Measurements from ENCODE around the gene RNASE1.
"Not testable (repeated sequence)": the region's sequence is repeated elsewhere in the genome, so short reads cannot be mapped to it uniquely, and the experiment has no call there.

Gene RNASE1

DNA sequence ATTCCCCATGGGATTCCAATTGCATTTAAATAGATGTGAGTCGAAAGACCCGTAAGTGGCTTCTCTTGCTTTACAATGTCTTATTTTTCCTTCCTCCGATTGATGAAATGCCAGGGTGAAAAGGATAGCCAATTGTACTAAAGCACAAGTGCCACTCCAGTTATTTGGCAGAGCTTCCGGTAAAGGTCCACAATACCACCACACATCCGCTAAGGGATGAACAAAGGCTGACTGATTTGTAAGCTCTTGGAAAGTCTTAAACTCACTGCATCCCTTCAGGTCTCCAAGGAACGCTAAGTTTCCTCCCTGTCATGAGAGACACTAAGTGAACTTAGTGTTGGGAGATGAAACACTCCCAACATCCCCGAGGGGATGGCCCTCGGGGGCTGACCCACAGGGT is 21.2 kb upstream of the RNASE1 start:
- POLR2A ChIA-PET: no interaction called here
- no peak for TF ChIP-seq SP1 (IDR thresholded peaks at IDR 0.05)
- TF ChIP-seq NFRKB (IDR thresholded peaks at IDR 0.05): no peak
- no peak for TF ChIP-seq HDGF (IDR thresholded peaks at IDR 0.05; ENCODE audit: borderline replicate concordance)
- TF ChIP-seq BHLHE40 (IDR thresholded peaks at IDR 0.05; ENCODE audit: borderline replicate concordance): no peak
- TF ChIP-seq, protein P1, sequence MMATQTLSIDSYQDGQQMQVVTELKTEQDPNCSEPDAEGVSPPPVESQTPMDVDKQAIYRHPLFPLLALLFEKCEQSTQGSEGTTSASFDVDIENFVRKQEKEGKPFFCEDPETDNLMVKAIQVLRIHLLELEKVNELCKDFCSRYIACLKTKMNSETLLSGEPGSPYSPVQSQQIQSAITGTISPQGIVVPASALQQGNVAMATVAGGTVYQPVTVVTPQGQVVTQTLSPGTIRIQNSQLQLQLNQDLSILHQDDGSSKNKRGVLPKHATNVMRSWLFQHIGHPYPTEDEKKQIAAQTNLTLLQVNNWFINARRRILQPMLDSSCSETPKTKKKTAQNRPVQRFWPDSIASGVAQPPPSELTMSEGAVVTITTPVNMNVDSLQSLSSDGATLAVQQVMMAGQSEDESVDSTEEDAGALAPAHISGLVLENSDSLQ (IDR thresholded peaks at IDR 0.05): no peak
- no peak for TF ChIP-seq L3MBTL2 (conservative IDR thresholded peaks at IDR 0.05)
- no peak for TF ChIP-seq FOXK2 (IDR thresholded peaks at IDR 0.05)
- no peak for TF ChIP-seq FOXM1 (IDR thresholded peaks at IDR 0.05; ENCODE audit: borderline replicate concordance)
- no peak for TF ChIP-seq ZNF384 (IDR thresholded peaks at IDR 0.05)
- no peak for TF ChIP-seq CTBP1 (IDR thresholded peaks at IDR 0.05; ENCODE audit: borderline replicate concordance)
- no peak for TF ChIP-seq ARNT (IDR thresholded peaks at IDR 0.05)
- no peak for TF ChIP-seq LEF1 (IDR thresholded peaks at IDR 0.05; ENCODE audit: borderline replicate concordance)
- TF ChIP-seq ELF4 (IDR thresholded peaks at IDR 0.05): no peak
- TF ChIP-seq FOXA1 (IDR thresholded peaks at IDR 0.05): no peak
- no peak for TF ChIP-seq SUZ12 (IDR thresholded peaks at IDR 0.05)
- no peak for DNase-seq (ENCODE audit: extremely low spot score)
- CTCF ChIA-PET: no interaction called here

DNA sequence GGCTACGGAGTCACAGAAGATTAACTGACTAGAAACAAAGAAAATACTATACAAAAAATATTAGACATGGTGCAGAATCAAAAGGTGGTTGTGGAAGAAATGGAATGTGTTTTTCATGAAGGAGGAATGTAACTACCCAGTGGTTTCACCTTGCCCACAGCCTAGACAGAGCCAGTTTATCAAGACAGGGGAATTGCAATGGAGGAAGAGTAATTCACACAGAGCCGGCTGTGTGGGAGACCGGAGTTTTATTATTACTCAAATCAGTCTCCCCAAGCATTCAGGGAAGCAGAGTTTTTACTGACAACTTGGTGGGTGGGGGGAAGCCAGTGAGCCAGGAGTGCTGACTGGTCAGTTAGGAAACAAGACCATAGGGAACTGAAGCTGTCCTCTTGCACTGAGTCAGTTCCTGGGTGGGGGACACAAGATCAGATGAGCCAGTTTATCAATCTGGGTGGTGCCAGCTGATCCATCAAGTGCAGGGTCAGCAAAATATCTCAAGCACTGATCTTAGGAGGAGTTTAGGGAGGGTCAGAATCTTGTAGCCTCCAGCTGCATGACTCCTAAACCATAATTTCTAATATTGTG is 19.0 kb upstream of the RNASE1 start:
- DNase-seq (ENCODE audit: extremely low spot score); POLR2A ChIA-PET: not testable (repeated sequence)
- CTCF ChIA-PET: interaction anchor here (0.7 kb wide), 1 partner anchor 369 kb away, joined by 4 read pairs; no protein-coding TSS in a partner anchor

DNA sequence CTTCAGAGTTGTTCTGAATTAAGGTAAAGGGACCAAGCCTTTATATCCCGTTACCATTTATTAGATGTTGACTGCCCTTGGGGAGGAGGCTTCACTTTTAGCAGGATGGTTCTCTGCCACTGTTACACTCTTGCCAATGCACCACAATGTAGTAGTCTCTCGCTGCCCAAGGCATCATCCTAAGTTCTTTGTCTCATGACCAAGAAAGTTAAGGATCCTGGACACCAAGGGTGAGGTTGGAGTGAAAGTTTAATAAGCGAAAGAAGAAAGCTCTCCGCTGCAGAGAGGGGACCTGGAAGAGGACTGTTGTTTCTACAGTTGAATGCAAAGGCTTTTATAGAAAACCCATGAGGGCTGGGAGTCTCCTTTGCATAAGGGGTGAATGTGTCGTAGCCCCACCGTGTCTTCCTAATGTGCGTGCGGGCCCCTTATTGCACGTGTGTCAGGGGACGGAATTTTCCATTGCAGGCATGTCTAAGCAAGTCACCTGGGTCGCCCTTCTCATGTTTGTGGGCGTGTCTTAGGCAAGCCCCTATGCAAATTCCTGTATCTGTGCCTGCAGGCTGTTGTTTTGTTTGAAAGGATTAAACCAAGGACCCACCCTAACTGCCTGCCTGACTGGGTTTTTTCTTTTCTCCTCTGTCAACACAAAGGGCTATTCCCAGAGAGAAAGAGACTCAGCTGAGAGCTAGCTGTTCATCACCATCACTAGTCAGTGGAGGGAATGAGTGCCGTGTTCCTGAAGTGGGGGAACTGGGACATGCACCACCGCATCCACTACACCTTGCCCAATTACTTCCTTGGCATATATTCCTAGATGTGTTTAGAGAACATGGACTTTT is 17.6 kb upstream of the RNASE1 start:
- POLR2A ChIA-PET: no interaction called here
- DNase-seq (ENCODE audit: extremely low spot score): no peak
- TF ChIP-seq FOXM1 (IDR thresholded peaks at IDR 0.05; ENCODE audit: borderline replicate concordance) (no peak), L3MBTL2 (conservative IDR thresholded peaks at IDR 0.05) (no peak)
- CTCF ChIA-PET: no interaction called here

DNA sequence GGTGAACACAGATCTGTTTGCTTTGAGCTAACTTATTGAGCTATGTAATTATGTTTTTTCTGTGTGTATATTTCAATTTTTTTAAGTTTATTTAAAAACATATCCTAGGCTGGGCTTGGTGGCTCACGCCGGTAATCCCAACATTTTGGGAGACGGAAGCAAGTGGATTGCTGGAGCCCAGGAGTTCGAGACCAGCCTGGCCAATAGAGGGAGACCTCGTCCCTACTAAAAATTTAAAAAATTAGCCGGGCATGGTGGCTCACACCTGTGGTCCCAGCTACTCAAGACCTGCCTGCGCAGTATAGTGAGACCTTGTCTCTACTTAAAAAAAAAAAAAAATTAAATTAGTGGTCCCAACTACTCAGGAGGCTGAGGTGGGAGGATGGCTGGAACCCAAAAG is 16.2 kb upstream of the RNASE1 start:
- ChIA-PET POLR2A (no interaction called here), CTCF (interaction anchor here (0.7 to 1.0 kb wide), 2 partner anchors 28 to 152 kb away, joined by 4 read pairs; no protein-coding TSS in a partner anchor)
- no peak for DNase-seq (ENCODE audit: extremely low spot score)
- TF ChIP-seq ELF4 (IDR thresholded peaks at IDR 0.05) (no peak), ARNT (IDR thresholded peaks at IDR 0.05) (no peak), SUZ12 (IDR thresholded peaks at IDR 0.05) (no peak), SP1 (IDR thresholded peaks at IDR 0.05) (no peak), ZNF384 (IDR thresholded peaks at IDR 0.05) (no peak), FOXK2 (IDR thresholded peaks at IDR 0.05) (no peak), FOXA1 (IDR thresholded peaks at IDR 0.05) (no peak), FOXM1 (IDR thresholded peaks at IDR 0.05; ENCODE audit: borderline replicate concordance) (no peak), NFRKB (IDR thresholded peaks at IDR 0.05) (no peak), LEF1 (IDR thresholded peaks at IDR 0.05; ENCODE audit: borderline replicate concordance) (no peak), HDGF (IDR thresholded peaks at IDR 0.05; ENCODE audit: borderline replicate concordance) (no peak), TARDBP (IDR thresholded peaks at IDR 0.05) (no peak), L3MBTL2 (conservative IDR thresholded peaks at IDR 0.05) (no peak), CTBP1 (IDR thresholded peaks at IDR 0.05; ENCODE audit: borderline replicate concordance) (no peak), BHLHE40 (IDR thresholded peaks at IDR 0.05; ENCODE audit: borderline replicate concordance) (no peak)
- TF ChIP-seq, protein P1 (IDR thresholded peaks at IDR 0.05): no peak

DNA sequence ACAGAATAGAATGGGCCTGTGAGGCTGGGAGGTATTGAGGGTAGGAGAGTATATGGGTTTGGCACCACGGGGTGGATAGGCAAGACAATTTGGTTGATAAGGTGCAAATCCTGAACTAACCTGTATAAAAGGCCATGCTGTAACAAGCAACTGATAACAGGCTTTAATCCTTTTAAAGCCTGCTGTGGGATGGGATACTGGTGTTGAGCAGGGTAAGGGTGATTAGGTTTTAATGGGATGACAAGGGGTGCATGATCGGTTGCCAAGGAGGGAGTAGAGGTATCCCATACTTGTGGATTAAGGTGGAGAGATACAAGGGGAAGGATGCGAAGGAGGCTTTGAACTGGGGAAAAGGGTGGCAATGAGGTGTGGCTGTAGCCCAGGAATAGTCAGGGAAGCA is 13.3 kb upstream of the RNASE1 start:
- POLR2A ChIA-PET; CTCF ChIA-PET; DNase-seq (ENCODE audit: extremely low spot score): not testable (repeated sequence)

DNA sequence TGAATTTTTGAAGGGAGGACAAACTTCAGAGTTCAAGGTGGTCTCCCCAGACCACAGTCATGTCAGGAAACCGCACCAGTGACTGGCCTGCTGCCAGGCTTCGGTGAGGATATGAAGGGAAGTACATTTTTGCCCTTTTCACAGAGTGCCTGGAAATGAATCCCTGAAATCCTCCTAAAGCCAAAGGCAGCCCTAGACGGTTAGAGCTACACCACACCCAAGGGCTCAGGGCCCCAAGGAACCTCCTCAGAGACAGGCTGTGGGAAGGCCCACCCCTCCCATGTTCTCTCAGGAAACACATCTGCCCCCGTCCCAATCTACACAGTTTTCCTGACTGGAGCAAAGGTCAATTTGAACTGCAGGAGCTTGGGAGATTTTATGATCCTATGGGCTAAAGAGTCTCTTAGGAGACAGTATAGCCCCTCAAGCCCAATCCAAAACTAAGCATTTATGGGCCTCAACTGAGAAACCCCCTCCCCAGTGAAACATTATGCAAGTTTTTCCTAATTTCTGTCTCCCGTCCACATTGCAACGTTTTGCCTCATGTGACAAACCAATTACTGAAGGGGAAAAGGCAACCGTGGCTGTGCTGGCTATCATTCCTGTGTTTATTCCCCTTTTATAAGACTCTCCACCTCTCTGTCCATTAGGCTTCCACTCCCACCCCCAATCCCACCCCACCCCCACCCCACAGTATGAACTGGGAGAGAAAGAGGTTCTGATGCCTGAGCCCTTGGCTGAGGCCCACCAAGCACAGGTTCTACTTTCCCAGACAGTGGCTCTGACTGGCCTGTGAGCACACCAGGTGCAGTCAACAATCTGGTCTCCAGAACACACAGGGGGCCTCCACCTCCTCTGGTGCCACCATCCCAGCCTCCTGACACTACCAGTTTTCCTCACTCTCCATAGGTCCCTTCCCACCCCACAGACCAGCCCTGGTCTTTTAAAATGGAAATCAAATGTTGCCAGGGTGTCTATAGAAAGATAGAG is 9.6 kb upstream of the RNASE1 start:
- ChIA-PET POLR2A (no interaction called here), CTCF (no interaction called here)
- TF ChIP-seq ARNT (IDR thresholded peaks at IDR 0.05) (no peak), TARDBP (IDR thresholded peaks at IDR 0.05) (no peak), L3MBTL2 (conservative IDR thresholded peaks at IDR 0.05) (no peak), SUZ12 (IDR thresholded peaks at IDR 0.05) (no peak), ZNF384 (IDR thresholded peaks at IDR 0.05) (no peak), CTBP1 (IDR thresholded peaks at IDR 0.05; ENCODE audit: borderline replicate concordance) (no peak), HDGF (IDR thresholded peaks at IDR 0.05; ENCODE audit: borderline replicate concordance) (no peak), BHLHE40 (IDR thresholded peaks at IDR 0.05; ENCODE audit: borderline replicate concordance) (no peak), LEF1 (IDR thresholded peaks at IDR 0.05; ENCODE audit: borderline replicate concordance) (no peak), ELF4 (IDR thresholded peaks at IDR 0.05) (no peak), NFRKB (IDR thresholded peaks at IDR 0.05) (no peak), FOXK2 (IDR thresholded peaks at IDR 0.05) (no peak)
- TF ChIP-seq, protein P1 (IDR thresholded peaks at IDR 0.05): no peak
- DNase-seq (ENCODE audit: extremely low spot score): no peak

Data from HEK293T (cell line).